ENCODE data around the gene MMRN1. TPM values are rescaled to one million over a fixed set of nuclear protein-coding genes. Genes with fewer than 3 reads are reported as not detected.

Gene MMRN1, protein sequence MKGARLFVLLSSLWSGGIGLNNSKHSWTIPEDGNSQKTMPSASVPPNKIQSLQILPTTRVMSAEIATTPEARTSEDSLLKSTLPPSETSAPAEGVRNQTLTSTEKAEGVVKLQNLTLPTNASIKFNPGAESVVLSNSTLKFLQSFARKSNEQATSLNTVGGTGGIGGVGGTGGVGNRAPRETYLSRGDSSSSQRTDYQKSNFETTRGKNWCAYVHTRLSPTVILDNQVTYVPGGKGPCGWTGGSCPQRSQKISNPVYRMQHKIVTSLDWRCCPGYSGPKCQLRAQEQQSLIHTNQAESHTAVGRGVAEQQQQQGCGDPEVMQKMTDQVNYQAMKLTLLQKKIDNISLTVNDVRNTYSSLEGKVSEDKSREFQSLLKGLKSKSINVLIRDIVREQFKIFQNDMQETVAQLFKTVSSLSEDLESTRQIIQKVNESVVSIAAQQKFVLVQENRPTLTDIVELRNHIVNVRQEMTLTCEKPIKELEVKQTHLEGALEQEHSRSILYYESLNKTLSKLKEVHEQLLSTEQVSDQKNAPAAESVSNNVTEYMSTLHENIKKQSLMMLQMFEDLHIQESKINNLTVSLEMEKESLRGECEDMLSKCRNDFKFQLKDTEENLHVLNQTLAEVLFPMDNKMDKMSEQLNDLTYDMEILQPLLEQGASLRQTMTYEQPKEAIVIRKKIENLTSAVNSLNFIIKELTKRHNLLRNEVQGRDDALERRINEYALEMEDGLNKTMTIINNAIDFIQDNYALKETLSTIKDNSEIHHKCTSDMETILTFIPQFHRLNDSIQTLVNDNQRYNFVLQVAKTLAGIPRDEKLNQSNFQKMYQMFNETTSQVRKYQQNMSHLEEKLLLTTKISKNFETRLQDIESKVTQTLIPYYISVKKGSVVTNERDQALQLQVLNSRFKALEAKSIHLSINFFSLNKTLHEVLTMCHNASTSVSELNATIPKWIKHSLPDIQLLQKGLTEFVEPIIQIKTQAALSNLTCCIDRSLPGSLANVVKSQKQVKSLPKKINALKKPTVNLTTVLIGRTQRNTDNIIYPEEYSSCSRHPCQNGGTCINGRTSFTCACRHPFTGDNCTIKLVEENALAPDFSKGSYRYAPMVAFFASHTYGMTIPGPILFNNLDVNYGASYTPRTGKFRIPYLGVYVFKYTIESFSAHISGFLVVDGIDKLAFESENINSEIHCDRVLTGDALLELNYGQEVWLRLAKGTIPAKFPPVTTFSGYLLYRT
- polyA plus RNA-seq (ENCODE audit: insufficient read length), result 4.8 TPM

DNA sequence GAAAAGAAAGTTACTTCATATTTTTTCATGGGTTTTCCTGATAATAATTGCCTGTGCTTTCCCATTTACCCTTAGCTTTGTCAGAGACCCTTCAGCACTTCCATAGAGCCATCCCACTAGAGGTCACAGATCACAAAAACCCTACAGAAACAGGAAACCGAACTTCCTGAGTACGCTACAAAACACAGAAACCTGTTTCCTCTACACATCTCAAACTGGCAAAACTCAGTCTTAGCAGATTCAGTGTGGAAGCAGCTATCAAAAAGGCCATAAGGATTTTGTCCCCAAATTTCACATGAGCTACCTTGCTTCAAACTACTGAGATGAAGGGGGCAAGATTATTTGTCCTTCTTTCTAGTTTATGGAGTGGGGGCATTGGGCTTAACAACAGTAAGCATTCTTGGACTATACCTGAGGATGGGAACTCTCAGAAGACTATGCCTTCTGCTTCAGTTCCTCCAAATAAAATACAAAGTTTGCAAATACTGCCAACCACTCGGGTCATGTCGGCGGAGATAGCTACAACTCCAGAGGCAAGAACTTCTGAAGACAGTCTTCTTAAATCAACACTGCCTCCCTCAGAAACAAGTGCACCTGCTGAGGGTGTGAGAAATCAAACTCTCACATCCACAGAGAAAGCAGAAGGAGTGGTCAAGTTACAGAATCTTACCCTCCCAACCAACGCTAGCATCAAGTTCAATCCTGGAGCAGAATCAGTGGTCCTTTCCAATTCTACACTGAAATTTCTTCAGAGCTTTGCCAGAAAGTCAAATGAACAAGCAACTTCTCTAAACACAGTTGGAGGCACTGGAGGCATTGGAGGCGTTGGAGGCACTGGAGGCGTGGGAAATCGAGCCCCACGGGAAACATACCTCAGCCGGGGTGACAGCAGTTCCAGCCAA, at the start of gene MMRN1:
Gene MMRN1 (plus strand): TSS at position 206 of the 902 bp plus-strand sequence. CDS start 118 bp downstream, at position 324.
- no peak for DNase-seq (ENCODE audit: low read depth)

DNA sequence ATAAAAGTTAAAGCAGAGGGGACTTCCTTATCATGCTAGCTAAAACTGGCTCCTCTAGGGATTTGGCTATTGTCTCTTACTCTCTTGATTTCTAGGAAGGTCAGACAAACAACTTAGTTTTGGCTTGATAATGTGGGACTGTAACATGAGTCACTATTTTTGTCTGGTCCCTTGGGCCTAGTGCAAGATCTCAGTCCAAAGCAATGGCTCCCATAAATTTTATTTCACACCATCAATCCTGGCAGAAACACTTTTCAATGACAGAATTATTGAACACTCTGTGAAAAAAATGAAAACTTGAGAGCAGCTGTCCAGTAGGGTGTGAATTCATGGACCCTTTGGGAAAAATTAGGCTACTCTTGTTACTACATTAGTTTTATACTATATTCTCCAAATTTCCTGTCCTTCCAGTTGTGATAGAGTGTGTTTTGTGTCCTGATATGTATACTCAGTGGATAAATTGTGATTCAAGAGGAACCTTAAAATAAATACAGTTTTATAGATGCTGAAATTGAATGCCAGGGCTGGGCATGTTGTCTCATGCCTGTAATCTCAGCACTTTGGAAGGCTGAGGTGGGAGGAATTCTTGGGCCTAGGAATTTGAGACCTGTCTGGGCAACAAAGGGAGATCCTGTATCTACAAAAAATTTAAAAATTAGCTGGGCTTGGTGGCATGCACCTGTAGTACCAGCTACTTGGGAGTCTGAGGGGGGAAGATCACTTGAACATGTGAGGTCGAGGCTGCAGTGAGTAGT, 46.9 kb upstream of the MMRN1 start:
- DNase-seq (ENCODE audit: low read depth), result no peak

DNA sequence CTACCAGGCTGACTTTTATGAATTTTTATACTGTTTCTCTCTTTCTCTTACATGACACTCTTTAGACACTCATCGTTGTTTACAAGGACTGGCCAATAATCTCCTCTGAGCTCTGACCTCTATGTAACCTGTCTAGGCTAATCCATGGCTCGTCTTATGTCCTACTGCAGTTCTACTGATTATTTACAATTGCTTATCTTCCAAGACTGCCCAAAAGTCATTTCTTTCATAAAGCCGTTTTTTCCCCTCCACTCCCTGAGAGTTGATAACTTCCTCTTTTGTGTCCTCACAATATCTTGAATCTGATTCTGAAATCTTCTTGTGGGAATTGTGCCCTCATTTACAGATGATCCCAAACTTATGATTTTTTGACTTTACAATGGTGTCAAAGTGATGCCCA, 39.4 kb upstream of the MMRN1 start:
- no peak for DNase-seq (ENCODE audit: low read depth)

DNA sequence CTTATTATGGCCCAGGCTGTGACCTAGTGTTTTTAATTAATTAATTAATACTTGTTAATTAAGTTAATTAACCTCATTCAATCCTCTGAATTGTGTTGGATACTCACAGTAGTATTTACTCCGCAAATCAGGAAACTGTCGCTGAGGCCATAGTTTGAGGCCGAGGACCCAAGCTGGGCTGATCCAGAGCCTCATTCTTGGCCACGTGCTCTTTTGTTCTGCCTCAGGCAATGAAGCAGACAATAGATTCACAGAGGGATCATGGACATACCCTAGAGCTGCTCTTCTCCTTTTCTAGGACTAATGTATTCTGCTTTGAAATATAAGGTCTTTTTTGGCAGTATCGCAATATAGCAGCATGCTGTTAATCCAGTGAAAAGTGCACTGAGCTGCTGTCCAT, 33.7 kb upstream of the MMRN1 start:
- no peak for DNase-seq (ENCODE audit: low read depth)

DNA sequence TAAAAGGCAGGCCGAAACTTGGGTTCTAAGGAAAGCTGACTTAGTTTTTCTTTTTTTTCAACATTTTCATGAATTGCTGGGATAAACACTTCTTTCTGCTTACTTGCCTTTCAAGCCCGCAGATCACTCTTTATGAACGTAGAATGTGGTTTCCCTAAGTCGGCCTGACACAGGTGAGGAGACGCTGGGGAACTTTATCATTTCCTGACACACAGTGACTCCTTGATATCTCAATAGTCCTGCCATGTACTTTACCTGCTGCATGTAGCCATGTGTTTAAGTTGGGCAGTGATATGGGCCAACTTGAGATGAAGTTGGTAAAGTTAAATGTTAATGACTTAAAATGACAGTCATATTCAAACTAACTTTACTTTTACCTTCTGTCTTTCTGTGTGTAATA, 31.1 kb upstream of the MMRN1 start:
- no peak for DNase-seq (ENCODE audit: low read depth)

DNA sequence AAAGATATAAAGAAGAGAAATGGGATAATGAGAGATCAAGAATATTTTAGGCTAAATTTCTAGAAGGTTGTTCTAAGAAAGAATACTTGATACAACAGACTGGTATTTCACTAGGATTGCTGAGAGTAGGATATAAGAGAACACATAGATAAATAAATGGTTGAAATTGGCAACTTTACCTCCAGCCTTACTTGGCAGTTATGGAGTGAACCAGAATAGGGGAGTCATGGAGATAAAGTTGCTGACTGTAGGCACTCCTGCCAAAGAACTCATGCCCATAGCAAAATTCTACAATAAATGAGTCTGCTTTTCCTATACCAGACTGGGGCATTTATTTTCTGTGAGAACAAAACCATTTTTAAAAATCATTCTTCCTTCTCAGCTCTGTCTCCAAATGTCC, 26.4 kb upstream of the MMRN1 start:
- no peak for DNase-seq (ENCODE audit: low read depth)

DNA sequence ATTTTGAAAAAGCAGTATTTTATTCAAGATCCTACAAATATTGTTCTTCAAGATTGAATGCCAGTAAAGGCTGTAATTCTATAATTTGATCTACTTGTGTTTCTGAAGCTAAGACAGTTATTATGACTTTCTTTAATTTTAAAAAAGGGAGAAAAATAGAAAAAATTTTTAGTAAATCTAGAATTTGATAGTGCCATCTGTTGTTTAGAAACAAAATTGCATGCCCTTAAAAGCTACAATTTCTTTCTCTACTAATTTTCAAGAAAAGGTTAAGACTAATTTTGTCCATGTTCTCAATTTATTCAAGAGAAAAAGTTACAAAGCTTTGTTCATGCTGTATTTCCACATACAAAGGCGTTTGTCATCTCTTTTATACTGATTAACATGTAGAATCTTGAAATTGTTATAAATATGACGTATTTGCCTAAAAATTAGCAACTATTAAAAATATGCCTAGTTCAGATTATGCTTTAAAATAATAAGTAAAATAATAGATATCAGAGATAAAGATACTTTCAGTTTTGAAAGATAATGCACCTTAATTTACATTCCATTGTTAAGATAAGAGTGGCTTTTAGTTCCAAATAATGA, 25.6 kb upstream of the MMRN1 start:
- no peak for DNase-seq (ENCODE audit: low read depth)

DNA sequence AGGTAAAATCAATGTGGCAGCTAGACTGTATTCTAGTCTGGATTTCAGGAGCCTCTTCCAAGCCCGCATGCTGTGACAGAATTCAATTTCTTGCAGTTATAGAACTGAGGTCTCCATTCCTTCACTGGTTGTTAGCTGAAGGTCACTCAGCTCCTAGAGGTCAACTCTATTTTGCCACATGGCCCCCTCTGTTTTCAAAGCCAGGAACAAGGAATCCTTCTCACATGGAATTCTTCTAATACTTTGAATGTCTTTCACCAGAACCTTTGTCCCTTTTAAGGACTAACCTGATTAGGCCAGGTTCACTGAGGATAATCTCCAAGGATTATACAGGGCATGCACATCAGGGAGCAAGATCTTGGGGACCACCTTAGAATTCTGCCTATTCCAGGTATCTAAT, 23.4 kb upstream of the MMRN1 start:
- no peak for DNase-seq (ENCODE audit: low read depth)

DNA sequence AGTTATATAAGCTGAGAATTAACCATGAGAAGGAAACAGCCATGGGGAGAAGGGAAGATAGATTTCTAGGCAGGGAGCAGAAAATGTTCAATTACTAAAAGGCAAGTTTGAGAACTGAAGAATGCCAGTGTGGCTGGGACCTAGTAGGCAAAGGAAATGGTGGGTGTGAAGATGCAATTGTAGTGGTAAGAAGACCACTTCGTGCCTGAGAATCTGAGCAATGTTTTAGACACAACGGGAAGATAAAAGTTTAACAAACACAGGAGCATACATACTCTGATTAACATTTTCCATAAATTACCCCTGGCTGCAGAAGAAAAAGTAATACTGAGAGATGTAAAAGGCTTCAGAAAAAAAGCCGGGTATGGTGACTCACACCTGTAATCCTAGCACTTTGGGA, 18.1 kb upstream of the MMRN1 start:
- no peak for DNase-seq (ENCODE audit: low read depth)

DNA sequence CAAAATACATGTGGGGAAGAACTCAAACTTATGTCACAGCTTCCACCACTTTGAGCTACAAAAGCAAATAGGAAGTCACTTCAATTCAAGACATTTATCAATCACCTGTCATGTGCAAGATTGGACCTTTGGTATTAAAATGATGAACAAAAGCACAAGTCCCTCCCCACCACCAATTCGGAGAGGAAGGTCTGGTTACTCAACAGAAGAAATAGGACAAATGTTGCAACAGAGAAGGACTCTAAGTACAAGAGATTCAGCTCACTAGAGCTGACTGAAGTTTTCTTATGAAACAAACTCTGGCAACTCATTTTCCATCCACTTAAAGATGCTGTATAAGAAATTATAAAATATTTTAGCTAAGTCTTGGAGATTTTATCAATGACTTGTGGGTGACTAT, 16.0 kb upstream of the MMRN1 start:
- DNase-seq (ENCODE audit: low read depth), result no peak

DNA sequence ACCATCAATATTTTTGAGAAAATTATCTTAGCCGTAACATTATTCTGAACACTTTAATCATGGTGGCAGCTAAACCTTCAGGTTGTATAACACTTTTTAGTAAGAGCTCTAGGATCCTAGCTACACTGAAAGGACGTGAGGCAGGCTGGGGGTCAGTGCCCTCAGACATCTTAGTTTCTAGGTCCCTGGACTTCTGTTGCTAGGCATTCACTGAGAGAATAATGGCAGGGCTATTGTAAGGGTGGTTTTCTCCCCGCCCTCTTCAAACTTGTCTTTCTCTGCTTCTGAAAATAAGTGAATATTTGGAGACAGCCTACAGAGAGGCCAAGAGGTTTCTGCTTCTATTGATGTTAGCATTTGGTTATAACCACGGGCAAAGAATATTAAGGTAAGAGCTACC, 15.4 kb upstream of the MMRN1 start:
- DNase-seq (ENCODE audit: low read depth), result no peak

DNA sequence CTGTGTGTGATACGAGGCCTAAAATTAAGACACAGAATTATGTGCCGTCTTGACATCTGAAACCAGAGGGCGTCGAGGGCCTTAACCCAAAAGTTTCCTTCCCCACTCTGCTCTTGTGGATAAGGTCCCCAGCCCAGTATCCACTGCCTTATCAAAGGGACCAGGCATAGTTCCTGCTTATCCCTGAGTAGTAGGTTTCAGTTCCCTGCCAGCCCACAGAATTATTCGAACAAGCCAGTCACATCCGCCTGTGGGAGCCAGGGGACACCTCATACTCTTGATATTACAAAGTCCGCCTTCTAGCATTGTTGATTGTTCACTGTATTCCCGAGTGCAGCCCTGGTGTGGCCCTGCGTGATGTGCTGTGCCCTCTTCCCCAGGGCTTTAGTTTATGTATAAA, 5.4 kb upstream of the MMRN1 start:
- DNase-seq (ENCODE audit: low read depth), result no peak

DNA sequence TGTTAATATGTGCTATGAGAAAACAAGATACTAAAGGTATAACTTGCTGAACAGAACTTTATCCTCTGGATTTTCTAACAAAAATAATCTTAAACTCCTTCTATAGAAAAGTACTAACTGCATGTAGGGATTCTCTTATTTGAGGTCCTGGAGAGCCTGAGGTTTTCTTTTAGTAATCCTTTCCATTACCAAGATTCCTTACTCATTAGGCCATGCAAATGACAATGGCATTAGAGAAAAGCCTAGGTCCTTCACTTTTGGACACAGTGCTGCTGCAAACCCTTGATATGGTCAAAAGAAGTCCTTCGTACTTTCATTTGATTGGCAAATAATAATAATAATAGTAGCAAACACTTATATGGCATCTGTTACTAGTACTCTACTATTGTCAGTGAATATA, 3.2 kb downstream of the MMRN1 start:
- DNase-seq (ENCODE audit: low read depth), result no peak

DNA sequence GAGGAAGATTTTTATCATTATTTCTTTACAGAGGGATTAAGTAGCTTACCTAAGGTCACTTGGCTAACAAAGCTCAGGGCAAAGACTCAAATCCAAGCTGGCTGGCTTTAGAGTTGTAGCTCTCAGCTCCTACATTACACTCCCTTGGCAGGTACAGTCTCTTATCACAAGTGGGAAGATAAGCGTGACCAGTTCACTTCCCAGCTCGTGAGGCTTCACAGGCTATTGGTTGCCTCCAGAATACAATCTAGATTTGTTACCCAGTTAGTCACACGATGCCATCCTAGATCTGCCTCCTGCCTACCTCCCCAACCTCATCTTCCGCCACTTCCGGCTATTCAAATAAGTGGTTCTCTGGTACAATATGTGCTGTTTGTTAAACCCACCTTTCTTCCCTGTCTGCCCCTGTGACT, 3.7 kb downstream of the MMRN1 start:
- DNase-seq (ENCODE audit: low read depth), result no peak

DNA sequence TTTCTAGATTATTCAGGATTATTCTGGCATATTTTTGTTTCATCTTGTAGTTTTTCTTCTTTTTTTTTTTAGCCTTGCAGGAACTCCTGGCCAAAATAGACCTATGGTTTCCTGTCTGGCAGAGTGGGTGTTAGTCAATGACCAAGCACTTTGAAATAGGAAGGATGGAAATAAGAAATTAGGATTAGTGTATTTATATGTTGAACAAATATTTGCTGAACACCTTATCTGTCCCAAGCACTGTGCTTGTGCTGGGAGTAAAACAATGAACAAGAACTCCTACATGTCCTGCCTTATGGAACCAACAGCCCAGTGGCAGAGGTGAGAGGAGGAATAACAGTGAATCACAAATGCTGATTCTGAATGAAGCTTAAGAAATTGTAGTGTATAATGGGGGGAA, 4.5 kb downstream of the MMRN1 start:
- DNase-seq (ENCODE audit: low read depth), result no peak

DNA sequence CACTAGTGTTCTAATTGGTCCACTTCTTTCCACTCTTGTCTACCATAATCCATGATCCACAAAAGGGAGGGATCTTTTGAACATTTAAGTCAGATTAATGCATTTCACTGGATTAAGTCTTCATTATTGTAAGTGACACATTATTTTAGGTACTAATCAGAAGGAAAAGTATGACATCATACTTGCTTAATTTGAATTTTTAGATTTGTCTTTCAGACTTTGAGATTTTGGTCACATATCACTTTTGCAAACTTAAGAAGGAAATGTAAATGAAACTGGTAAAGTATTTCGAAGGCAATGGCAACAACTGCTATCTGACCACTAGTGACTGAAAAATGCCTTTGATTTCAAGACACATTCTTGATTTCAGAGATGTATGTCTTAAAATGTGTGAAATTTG, 5.2 kb downstream of the MMRN1 start:
- no peak for DNase-seq (ENCODE audit: low read depth)

DNA sequence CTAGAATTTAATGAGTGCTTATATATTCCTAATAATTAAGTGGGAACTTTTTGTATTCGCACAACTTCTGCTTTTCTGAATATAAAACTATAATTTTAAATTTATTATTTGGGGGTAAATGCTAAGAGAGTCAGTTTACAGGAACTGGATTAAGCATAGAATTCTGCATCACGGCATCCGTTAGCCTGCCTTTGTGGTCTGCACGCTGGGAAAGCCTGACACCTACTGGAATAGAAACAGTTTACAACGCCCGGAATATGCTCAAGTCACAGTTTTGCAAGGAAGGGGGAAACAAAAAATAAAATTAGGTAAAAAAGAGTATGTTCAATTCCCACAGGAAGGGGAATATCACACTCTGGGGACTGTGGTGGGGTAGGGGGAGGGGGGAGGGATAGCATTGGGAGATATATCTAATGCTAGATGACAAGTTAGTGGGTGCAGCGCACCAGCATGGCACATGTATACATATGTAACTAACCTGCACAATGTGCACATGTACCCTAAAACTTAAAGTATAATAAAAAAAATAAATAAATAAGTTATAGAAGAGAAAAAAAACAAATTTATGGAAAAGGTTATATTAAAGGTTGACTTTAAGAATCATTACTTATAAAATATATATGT, 7.3 kb downstream of the MMRN1 start:
- DNase-seq (ENCODE audit: low read depth), result peak; percentile 26

DNA sequence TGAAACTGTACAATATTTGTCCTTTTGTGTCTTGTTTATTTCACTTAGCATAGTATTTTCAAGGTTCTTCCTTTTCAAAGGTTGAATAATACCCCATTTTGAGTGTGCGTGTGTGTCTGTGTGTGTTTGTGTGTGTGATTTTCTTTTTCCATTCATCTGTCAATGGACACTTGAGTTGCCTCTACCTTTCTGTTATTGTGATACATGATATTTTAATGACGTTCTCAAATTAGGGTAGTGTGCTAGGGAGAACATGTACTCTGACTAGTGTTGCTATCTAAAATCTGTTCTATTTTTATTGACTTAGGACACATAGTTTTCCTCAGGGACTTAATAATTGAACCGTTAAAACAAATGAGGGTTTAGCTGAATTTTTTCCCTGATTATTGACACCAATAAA, 9.9 kb downstream of the MMRN1 start:
- DNase-seq (ENCODE audit: low read depth), result no peak

DNA sequence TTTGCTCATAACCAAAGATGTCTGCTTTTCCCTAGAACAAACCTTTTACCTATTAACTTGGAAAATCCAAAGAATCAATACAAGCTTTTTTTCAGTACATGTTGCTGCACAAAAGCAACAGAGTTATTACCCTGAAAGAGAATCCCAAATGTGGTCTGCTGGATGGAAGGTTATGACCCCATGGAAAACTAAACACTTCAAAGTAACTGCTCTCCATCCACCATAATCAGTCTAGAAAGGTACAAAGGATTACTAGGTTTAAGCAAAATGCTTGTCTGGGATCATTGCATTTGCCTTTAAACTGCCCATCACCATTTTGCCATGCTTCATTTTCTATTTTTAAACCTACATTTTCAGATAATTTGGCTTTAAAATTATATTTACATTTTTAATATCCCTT, 11.7 kb downstream of the MMRN1 start:
- DNase-seq (ENCODE audit: low read depth), result no peak

All from forelimb muscle (tissue), 1 donor.